ENCODE data around the gene MARVELD2.
"Not testable (repeated sequence)": the region's sequence is repeated elsewhere in the genome, so short reads cannot be mapped to it uniquely, and the experiment has no call there.

GRCh38 chr5:69435276-69435884, 20.5 kb downstream of the MARVELD2 start:
- TF ChIP-seq RAD21 (CRISPR knock-in tag; IDR thresholded peaks at IDR 0.05); BCL6 (CRISPR knock-in tag; IDR thresholded peaks at IDR 0.05); POLR2A (IDR thresholded peaks at IDR 0.05; ENCODE audit: insufficient read depth in 1 of 2, low read depth in 2 of 2, low read length in 2 of 2); AKNA (CRISPR knock-in tag; IDR thresholded peaks at IDR 0.05; ENCODE audit: borderline replicate concordance); RNF219 (CRISPR knock-in tag; IDR thresholded peaks at IDR 0.05); REPIN1 (CRISPR knock-in tag; IDR thresholded peaks at IDR 0.05; ENCODE audit: borderline replicate concordance, low read depth); ZBTB3 (CRISPR knock-in tag; IDR thresholded peaks at IDR 0.05; ENCODE audit: borderline replicate concordance, low read depth); MXI1 (IDR thresholded peaks at IDR 0.05; ENCODE audit: borderline replicate concordance, low read depth, low read length); CTCF (CRISPR knock-in tag; IDR thresholded peaks at IDR 0.05); EZH2 (conservative IDR thresholded peaks at IDR 0.05; ENCODE audit: low read depth, low read length); FOXA3 (CRISPR knock-in tag; IDR thresholded peaks at IDR 0.05); NFATC3 (CRISPR knock-in tag; IDR thresholded peaks at IDR 0.05); ATM (IDR thresholded peaks at IDR 0.05; ENCODE audit: borderline replicate concordance); ZBTB8A (CRISPR knock-in tag; IDR thresholded peaks at IDR 0.05; ENCODE audit: borderline replicate concordance, low read depth): not testable (repeated sequence)

All from HepG2 (cell line).